ENCODE data around the gene SLIT3. TPM values are rescaled to one million over a fixed set of nuclear protein-coding genes. Genes with fewer than 3 reads are reported as not detected.

Gene SLIT3
- total RNA-seq, 4 donors from 2014 or later: 0.72 to 37.4 (median 5.3) TPM

- no peak for DNase-seq
- intact Hi-C loops (cut with DNase I): no loop called here
- H3K9me3 ChIP-seq: no peaks in the 10 kb centered on the region
- no peaks in the 10 kb centered on the region for H3K4me1 ChIP-seq
- no peaks in the 10 kb centered on the region for H3K36me3 ChIP-seq
- H3K27ac ChIP-seq: no peak overlapping the region
- WGBS, 2 donors: 80 to 96% methylated on average over 1 to 2 of the region's 2 CpGs
- no peaks in the 10 kb centered on the region for H3K27me3 ChIP-seq
- TF ChIP-seq POLR2A (IDR thresholded peaks at IDR 0.05): no peak
- TF ChIP-seq CTCF (IDR thresholded peaks at IDR 0.05): no peak
- H3K4me3 ChIP-seq: no peak overlapping the region
Measured at GRCh38 chr5:169273881-169274280, 27.1 kb downstream of the SLIT3 start.

- H3K4me3 ChIP-seq: no peak overlapping the region
- intact Hi-C loops (cut with DNase I): no loop called here
- 92 to 100% methylated on average over 1 of the region's 1 CpG for WGBS, 2 donors
- H3K36me3 ChIP-seq: no peaks in the 10 kb centered on the region
- H3K27ac ChIP-seq: no peak overlapping the region
- H3K27me3 ChIP-seq: no peaks in the 10 kb centered on the region
- no peaks in the 10 kb centered on the region for H3K9me3 ChIP-seq
- no peak for DNase-seq
- peaks cover 0 to under 1% (median 0%) of the 10 kb centered on the region in 3 donors for H3K4me1 ChIP-seq
- TF ChIP-seq POLR2A (IDR thresholded peaks at IDR 0.05) (no peak), CTCF (IDR thresholded peaks at IDR 0.05) (no peak)
Measured at GRCh38 chr5:169273451-169273850, 27.5 kb downstream of the SLIT3 start.

- H3K9me3 ChIP-seq: no peaks in the 10 kb centered on the region
- 72 to 79% methylated on average over 6 to 10 of the region's 12 CpGs for WGBS, 2 donors
- no peaks in the 10 kb centered on the region for H3K27me3 ChIP-seq
- no peak for TF ChIP-seq POLR2A (IDR thresholded peaks at IDR 0.05)
- no peak for TF ChIP-seq CTCF (IDR thresholded peaks at IDR 0.05)
- intact Hi-C loops (cut with DNase I): no loop called here
- H3K4me1 ChIP-seq: peaks cover 0 to 4% (median 0%) of the 10 kb centered on the region in 3 donors
- no peak overlapping the region for H3K4me3 ChIP-seq
- H3K36me3 ChIP-seq: no peaks in the 10 kb centered on the region
- no peak overlapping the region for H3K27ac ChIP-seq
- DNase-seq: no peak
Measured at GRCh38 chr5:169272731-169273427, 28.1 kb downstream of the SLIT3 start.

GRCh38 chr5:169272111-169272510, 28.8 kb downstream of the SLIT3 start:
- 83 to 100% methylated on average over 1 to 5 of the region's 5 CpGs for WGBS, 2 donors

More at GRCh38 chr5:169272111-169272510, 28.8 kb downstream of the SLIT3 start:
- Histone ChIP-seq H3K4me1 (peaks cover 0 to 4% (median 0%) of the 10 kb centered on the region in 3 donors), H3K9me3 (no peaks in the 10 kb centered on the region), H3K36me3 (no peaks in the 10 kb centered on the region), H3K27me3 (no peaks in the 10 kb centered on the region), H3K27ac (no peak overlapping the region), H3K4me3 (no peak overlapping the region)
- TF ChIP-seq POLR2A (IDR thresholded peaks at IDR 0.05) (no peak), CTCF (IDR thresholded peaks at IDR 0.05) (no peak)
- intact Hi-C loops (cut with DNase I): no loop called here
- DNase-seq: no peak
